Stimulated activated CD4-positive, alpha-beta T cell treated with anti-CD3 and anti-CD28 coated beads, TNF-alpha, amount 100 ng/mL, for 4 hours (primary cell): ENCODE data around the gene CREBL2.
"Not testable (repeated sequence)": the region's sequence is repeated elsewhere in the genome, so short reads cannot be mapped to it uniquely, and the experiment has no call there.

ENCODE experiments used
- DNase-seq, 3 experiments: peaks; one replicate each; pipeline ENCODE4 v3.0.0-alpha.2; 2020; ENCODE audit warnings: low read depth in 3 of 3

The CREBL2 gene

DNA sequence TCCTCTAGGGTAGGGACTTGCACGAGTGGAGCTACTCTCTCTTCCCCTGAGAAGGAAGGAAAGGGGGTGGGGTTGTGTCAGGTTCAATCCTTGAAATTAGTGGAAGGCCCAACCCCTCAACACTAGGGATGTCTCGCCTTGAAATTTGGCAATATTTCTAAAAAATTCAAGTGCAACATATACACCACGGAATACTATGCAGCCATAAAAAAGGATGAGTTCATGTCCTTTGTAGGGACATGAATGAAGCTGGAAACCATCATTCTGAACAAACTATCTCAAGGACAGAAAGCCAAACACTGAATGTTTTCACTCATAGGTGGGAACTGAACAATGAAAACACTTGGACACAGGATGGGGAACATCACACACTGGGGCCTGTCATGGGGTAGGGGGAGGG is 15.1 kb upstream of the CREBL2 start:
- not testable (repeated sequence) for DNase-seq

DNA sequence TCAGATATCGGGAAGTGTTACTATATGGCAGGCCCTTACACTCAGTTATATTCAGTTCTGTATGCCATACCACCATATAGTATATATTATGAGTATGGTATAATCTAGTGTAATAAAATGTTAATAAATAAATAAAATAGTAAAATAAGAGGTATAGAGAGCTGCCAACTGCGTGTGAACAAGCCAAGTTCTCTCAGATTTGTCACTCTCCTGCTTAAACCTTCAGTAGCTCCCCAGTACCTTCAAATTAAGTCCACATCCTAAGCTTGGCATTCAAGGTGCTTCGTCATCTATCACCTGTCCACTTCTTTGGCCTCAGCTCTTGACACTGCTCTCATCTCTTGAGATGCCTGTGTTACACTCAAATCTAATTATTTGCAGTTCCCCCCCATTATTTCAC is 12.8 kb upstream of the CREBL2 start:
- DNase-seq, result no peak

DNA sequence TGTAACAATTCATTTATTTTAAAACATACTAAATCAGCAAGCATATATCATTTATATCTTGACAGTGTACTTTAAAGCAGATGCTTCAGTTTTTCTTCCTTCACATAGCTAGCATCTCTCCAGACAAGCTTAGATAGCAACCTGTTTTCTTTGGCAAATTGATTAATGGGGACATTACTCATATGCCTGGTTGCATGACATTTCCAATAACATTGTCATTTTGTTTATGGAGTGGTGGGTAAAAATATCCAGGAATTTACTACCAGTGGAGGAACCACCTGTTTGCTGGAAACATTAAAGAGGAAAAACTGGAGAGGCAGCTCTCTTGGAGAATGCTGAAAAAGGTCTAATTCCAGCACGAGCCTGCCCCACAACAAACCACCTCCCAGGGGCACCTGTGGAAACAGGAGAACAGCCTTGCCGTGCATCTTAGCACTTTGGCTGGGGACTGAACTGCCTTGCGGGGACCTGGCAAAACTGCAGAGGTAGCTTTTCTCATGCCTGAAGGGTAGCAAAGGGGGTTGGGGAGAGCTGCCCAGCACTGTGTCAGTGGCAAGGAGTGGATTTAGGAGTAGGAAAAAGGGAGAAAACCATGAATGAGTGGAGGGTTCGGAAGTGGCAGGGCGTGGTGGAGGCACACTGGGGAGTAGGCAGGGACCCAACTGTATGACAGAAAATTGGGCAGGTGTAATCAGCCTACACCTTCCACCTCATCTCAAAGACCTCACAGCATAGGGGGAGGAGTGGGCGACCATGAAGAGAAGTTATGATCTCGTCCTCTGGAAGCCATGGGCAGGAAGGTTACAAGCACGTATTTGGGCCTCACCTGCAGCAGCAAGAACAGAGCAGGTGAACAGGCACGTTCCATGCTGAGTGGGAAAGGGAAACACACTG is 11.7 kb upstream of the CREBL2 start:
- DNase-seq, result no peak

DNA sequence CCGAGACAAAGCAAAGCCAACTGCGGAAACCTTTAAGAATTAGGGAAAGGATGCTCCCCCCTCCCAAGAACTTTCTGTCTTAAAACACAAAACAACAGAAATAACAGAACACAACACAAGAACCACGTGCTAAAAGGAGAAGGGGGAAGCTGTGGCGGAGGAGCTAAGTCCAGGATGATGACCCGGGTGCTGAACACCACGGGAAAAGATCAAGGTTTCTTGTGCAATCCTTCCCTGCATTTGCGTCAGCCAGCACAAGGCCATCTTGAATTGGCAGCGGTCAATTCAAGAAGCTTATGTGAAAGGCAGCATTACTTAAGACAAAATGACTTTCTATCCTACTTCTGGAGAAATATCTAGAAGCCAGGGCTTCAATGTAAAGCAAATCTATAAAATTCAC is 11.0 kb upstream of the CREBL2 start:
- DNase-seq, result no peak

DNA sequence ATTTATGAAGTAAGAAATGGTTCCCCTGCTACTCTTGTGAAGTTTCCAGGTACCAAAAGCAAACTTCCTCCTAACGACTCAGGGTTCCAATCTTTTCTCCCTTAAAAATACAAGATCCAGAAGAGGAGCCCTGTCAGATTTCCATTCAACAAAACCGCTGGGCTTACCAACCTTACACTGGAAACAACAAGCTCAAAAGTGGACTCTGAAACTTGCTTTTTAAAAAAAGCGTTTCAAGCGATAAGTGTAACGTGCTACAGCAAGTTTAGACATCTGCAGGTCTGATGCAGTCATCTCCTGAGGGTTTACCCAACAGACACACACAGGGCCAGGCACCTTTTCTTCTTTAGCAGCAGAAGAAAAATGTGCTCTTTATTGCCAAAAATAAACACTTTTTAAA is 6.9 kb upstream of the CREBL2 start:
- no peak for DNase-seq

DNA sequence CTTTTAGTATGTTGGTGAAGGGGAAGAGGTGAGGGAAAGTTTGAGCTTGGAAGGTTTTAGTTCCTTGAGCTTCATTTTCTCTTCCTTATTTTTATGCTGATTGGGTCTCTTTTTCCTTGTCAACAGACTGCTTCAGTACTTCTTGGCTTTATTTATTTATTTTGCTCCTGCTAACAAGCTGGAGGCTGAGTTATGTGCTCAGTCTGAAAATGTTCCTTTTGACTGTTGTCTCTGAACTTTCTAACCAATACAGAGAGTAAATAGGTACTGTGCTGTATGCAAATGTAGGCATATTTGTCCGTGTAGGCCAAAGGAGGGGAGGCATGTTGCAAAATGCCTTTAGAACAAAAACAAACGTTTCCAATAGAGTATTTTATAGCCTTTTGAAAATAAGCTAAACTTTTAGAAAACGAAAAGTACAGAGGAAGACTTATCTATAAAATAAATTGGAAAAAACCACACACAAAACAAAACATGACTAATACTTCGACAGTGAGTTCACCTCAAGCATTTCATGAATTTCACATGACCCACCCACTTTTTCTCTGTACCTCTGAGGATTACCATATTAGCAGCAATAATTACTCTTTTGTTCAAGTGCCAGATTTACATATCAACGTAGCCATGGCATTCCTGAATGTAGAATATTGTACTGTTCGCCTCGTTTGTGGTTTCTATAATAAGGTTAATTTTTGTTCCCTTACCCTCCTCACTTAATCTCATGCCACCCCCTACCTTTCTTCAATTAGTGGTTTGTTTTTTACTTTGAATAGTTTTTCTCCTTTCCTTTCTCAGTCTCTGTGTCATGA is 4.7 kb upstream of the CREBL2 start:
- DNase-seq, result no peak

DNA sequence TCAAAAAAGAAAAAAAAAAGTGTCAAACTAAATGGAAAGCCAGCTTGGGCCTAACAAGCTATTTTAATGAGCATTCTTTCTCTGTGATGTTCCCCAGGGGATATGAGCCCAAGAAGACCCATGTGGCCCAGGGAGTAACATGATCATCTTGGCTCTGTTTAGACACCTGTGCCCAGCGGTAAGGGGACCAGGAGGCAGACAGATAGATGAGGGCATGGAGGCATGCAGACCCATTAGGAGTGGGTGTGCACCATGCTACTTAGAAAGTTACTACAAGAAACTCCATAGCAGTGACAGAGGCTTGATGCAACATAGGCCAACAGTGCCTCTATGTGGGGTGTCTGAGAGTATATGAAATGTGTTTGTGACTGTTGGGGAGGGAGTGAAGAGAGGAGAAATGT is 3.1 kb upstream of the CREBL2 start:
- DNase-seq, result no peak

DNA sequence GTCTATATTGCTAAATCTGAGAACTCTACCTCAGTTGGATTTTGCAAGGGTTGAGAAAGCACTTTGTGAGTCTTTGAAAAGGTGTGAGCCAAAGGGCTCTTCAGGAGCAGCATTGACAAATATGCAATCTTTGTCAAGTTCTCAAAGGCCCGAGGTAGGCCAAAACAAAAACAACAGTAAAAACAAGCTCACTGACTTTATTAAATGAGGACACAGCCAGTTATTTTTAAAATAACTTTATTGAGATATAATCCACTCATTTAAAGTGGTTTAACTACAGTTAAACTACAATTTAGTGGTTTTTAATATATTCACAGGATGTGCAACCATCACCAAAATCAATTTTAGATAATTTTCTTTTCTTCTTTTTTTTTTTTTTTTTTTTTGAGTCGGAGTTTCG is 2.0 kb upstream of the CREBL2 start:
- no peak for DNase-seq

DNA sequence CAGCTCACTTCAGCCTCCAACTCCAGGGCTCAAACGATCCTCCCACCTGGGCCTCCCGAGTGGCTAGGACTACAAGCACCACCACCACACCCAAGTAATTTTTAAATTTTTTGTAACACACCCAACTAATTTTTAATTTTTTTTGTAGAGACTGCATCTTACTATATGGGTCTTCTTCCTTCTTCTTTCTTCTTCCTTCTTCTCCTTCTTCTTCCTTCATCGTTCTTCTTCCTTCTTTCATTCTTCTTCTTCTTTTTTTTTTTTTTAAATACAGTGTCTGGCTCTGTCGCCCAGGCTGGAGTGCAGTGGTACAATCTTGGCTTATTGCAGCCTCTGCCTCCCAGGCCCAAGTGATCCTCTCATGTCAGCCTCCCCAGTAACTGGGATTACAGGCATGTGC is 965 bp upstream of the CREBL2 start:
- DNase-seq, result no peak

DNA sequence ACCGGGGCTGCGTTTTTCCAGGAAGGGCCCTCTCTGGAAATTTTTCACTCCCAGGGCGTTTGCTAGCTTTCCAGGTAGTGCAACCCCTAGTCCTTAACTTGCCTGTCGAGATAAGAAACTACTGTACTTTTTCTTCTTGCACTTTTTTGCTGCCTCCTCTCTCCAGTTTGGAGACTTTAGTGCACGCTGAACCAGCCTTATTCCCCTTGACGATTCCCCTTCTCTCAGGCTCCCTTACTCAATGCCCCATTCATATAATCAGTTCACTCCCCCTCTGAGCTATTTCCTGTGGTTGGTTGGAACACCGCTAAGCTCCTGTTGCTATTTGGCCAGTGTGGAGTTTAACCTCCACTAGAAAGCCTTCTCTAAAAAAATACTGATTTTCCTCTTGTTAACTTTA is 682 bp downstream of the CREBL2 start:
- DNase-seq, result no peak

DNA sequence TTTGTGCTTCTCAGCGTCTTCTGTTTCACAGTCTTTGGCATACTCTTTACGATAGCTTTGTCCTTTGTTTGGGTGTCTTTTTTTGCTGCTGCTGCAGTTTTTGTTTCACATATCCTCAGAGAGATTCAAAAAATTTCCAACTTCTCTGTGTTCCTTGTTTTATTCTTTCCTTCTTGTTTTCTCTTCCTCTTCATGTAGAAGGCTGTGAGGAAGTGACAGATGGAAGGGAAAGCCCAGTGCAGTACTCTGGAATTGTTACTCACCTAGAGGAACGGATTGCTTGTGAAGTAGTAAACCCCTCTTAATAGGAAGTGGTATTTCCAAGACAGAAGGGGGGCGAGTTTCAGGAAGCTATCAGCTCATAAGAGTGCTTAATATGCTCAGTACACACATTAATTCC is 1.7 kb downstream of the CREBL2 start:
- no peak for DNase-seq

DNA sequence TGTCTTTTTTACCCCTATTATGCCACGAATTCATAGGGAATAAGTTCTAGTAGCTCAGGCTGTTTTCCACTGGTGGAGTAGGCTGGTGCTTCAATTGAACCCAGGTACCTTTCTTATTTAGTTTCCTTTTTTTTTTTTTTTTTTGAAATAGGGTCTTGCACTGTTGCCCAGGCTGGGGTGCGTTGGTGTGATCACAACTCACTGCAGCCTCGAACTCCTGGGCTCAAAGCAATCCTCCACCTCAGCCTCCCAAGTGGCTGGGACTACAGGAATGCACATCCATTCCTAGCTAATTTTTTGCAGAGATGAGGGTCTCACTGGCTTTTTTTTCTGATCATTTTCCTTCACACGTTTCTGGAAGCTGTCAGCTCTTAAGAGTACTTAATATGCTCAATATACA is 2.7 kb downstream of the CREBL2 start:
- DNase-seq, result no peak

DNA sequence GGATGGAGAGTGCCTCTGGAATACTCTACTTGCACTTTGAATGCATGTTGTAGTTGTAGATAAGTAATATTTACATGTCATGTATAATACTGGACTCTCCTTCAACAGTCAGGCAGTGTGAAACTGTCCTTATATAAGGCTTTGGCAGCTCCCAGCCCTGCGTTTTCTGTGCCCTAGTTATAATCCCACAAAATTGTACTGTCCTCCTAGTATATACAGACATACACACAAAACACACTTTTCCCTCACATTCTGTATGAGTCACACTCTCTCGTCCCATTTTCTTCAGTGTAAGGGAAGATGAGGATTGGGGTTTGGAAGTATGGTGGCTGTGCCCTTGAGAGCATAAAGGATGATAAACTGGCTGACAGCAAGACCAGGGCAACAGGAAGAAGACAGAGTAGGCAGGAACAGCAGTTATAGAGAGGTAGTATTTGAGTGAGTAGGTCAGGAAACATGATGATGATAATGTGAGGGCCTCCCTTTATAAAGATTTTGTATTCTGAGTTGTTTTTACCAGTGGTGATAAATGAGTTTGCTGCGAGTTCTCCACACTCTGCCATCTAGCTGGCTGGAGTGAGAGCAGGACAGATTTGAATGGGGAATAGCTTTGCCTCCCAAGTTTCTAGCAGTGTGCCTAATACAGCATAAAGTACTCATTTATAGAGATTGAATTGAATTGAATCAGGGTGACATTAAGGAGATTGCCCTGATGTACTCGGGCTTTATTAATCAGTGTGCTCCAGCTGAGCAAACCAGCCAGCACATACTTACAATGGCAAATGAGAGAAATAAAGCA is 5.0 kb downstream of the CREBL2 start:
- DNase-seq, result no peak

DNA sequence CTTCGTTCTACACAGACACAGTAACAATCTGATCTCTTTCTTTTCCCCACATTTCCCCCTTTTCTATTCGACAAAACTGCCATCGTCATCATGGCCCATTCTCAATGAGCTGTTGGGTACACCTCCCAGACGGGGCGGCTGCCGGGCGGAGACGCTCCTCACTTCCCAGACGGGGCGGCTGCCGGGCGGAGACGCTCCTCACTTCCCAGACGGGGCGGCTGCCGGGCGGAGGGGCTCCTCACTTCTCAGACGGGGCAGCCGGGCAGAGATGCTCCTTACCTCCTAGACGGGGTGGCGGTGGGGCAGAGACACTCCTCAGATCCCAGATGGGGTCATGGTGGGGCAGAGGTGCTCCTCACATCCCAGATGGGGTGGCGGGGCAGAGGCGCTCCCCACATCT is 6.4 kb downstream of the CREBL2 start:
- not testable (repeated sequence) for DNase-seq

DNA sequence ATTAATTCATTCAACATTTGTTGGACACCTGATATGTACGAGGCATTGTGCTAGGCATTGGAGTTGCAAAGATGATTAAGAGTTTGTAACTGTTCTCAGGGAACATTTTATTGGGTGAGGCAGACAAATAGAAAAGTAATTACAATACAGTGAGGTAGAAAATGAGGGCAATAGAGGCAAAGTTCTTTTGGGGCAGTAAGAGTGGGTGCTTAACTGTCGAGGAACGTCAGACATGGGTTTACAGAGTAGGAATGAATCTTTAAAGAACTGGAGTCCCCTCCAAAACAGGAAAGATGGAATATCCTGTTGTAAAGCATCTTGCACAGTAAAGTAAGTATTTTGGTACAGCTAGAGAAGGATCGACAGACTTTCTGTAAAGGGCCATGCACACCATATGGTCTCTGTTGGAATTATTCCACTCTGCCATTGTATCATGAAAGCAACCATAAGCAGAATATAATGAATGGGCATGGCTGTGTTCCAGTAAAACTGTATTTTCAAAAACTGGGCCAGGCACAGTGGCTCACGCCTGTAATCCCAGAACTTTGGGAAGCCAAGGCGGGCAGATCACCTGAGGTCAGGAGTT is 9.1 kb downstream of the CREBL2 start:
- no peak for DNase-seq

DNA sequence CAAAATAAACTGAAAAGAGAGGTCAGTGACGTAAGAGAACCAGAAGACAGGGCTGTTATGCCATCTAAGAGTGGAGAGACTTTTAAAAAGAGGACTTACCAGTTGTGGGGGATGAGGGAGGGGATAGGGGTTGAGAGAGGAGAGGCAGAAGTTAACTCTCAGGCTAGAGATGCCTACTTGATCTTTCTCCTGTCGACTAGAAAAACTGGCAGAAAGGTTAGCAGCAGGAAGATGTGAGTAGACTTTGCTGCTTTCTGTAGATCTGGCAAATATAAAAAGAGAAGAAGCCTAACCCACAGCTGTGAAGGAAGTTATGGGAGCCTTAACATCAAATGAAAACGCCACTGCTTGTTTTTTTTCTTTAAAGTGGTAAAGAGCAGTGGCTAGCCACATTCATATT is 10.7 kb downstream of the CREBL2 start:
- DNase-seq, result no peak

DNA sequence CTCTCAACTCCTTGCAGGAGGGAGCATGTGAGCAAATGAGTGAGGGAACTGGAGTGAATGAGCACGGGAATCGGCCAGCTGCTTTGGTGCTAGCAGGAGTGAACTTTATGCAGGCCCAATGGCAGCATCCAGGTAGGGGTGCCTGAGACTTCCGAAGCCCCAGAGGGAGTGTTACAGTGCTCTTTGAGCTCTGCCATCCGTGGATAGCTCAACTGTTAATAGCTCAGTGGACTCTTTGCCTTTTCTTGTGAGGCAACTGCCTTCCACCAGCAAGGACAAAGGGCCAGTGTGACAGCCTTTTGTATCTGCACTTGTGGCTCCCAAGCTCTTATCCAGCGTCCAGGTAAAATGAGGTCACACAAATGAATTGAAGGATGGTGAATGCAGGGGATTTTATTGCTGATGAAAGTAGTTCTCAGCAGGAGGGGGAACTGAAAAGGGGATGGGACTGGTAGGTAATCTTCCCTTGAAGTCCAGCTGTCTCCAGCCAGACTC is 12.9 kb downstream of the CREBL2 start:
- DNase-seq, result no peak

DNA sequence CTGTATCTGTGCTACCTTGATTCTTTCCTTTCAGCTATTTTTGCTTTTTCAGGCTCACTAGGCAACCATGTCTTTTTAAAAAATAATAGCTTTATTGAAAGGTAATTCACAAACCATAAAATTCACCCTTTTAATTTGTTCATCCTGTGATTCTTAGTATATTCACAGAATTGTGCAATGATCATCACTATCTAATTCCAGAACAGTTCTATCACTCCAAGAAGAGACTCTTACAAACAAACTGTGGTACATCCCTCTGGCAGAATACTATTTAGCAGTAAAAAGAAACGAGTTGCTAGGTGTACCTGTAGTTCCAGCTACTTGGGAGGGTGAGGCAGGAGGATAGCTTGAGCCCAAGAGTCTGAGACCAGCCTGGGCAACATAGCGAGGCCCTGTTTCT is 14.8 kb downstream of the CREBL2 start:
- no peak for DNase-seq

DNA sequence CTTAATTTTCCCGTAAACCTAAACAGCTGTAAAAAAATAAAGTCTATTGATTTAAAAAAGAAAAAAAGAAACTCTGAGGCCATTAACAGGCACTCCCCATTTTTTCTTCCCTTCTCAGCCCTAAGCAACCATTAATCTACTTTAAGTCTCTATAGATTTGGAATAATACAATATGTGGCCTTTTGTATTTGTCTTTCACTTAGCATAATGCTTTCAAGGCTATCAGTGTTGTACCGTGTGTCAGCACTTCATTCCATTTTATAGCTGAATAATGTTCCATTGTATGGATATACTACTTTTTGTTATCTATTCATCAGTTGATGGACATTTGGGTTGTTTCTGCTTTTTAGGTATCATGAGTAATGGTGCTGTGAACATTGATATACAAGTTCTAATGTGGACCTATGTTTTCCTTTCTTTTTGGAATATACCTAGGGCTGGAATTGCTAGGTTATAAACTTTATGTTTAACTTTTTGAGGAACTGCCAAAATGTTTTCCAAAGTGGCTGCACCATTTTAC is 15.7 kb downstream of the CREBL2 start:
- no peak for DNase-seq

DNA sequence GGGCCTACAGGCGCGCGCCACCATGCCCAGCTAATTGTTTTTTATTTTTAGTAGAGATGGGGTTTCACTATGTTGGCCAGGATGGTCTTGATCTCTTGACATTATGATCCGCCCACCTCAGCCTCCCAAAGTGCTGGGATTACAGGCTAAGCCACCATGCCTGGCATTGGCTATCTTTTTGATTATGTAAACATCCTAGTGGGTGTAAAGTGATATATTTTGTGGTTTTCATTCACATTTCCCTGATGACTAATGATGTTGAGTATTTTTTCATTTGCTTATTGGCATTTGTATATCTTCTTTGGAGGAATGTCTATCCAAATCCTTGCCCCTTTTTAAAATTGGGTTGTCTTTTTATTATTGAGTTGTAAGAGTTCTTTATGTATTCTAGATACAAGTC is 16.3 kb downstream of the CREBL2 start:
- no peak for DNase-seq

DNA sequence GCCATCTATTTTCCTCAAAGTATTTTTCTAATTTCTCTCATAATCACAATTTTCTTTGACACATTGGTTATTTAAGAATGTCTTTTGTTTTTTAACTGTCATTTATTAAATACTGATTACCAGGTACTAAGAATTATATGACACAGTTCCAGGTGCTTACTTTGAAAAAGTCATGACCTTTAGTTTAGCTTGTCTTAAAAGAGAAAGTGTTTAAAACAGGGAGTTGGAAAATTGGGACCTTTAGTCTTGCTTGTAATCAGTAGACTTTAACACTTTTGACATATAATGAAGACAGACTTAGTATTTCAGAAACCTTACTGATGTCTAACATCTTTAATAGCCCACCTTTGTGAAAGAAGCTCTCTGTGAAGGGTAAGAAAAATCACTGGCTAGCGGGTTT is 19.2 kb downstream of the CREBL2 start:
- no peak for DNase-seq

DNA sequence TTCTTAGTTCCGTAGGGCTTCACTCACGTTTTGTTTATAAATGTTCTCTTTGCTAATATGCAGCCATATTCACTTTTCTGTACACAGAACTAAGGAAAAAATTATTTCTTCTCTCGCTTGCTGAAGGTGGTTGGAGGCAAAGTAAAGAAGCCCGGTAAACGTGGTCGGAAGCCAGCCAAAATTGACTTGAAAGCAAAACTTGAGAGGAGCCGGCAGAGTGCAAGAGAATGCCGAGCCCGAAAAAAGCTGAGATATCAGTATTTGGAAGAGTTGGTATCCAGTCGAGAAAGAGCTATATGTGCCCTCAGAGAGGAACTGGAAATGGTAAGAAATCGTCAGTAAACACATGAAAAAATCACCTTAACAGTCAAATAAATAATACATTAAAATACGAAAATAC is 24.0 kb downstream of the CREBL2 start:
- DNase-seq, result no peak
